GM12878 (cell line): ENCODE results near the gene PLXNB2. TPM values are rescaled to one million over a fixed set of nuclear protein-coding genes. Genes with fewer than 3 reads are reported as not detected.

Experiments used
- CREM ChIP-seq: IDR thresholded peaks from 2 replicates; pipeline ENCODE4 v1.6.1; 2014; ENCODE audit warnings: antibody characterized with exemption, low read depth
- ESRRA ChIP-seq: IDR thresholded peaks from 2 replicates; pipeline ENCODE4 v1.6.1; 2012; ENCODE audit warnings: mild to moderate bottlenecking, low read length, improper control_type of control experiment
- FOXK2 ChIP-seq: fragments of 450-650 bp; IDR thresholded peaks from 2 replicates; pipeline ENCODE4 v1.6.1; 2017; ENCODE audit warnings: mild to moderate bottlenecking, moderate library complexity
- HDAC2 ChIP-seq: fragments of 200-600 bp; sonication (generic); IDR thresholded peaks from 2 replicates; pipeline ENCODE4 v1.6.1; 2017
- HDGF ChIP-seq: fragments of 450-650 bp; IDR thresholded peaks from 2 replicates; pipeline ENCODE4 v1.6.1; 2016; ENCODE audit warnings: antibody characterized with exemption
- JUND ChIP-seq: IDR thresholded peaks from 2 replicates; pipeline ENCODE4 v1.6.1; 2012; ENCODE audit warnings: low read depth, mild to moderate bottlenecking, low read length, improper control_type of control experiment, moderate library complexity
- MTA3 ChIP-seq: IDR thresholded peaks from 2 replicates; pipeline ENCODE4 v1.6.1; 2012; ENCODE audit warnings: low read length, inconsistent platforms, borderline replicate concordance
- PAX8 ChIP-seq: fragments of 450-650 bp; IDR thresholded peaks from 2 replicates; pipeline ENCODE4 v1.6.1; 2017; ENCODE audit warnings: mild to moderate bottlenecking, moderate library complexity
- PML ChIP-seq: IDR thresholded peaks from 2 replicates; pipeline ENCODE4 v1.6.1; 2012; ENCODE audit warnings: low read length, inconsistent platforms
- RCOR1 ChIP-seq: conservative IDR thresholded peaks from 2 replicates; pipeline ENCODE4 v1.6.1; 2012; ENCODE audit warnings: low read depth, low read length, improper control_type of control experiment
- SMARCA5 ChIP-seq: fragments of 450-650 bp; IDR thresholded peaks from 2 replicates; pipeline ENCODE4 v1.6.1; 2017; ENCODE audit warnings: mild to moderate bottlenecking
- SREBF2 ChIP-seq: IDR thresholded peaks from 2 replicates; pipeline ENCODE4 v1.6.1; 2012; ENCODE audit warnings: mild to moderate bottlenecking, low read length
- SUZ12 ChIP-seq: fragments of 200-600 bp; sonication (generic); IDR thresholded peaks from one replicate; pipeline ENCODE4 v1.6.1; 2018; ENCODE audit warnings: antibody characterized with exemption, mild to moderate bottlenecking; ENCODE audit not compliant: unreplicated experiment
- TAF1 ChIP-seq: IDR thresholded peaks from 2 replicates; pipeline ENCODE4 v1.6.1; 2011; ENCODE audit warnings: mild to moderate bottlenecking, low read depth, low read length, borderline replicate concordance
- TARDBP ChIP-seq: IDR thresholded peaks from 2 replicates; pipeline ENCODE4 v1.6.1; 2016; ENCODE audit warnings: borderline replicate concordance
- TBL1XR1 ChIP-seq: IDR thresholded peaks from 2 replicates; pipeline ENCODE4 v1.6.1; 2012; ENCODE audit warnings: low read depth, low read length, improper control_type of control experiment
- YBX1 ChIP-seq: fragments of 450-650 bp; IDR thresholded peaks from 2 replicates; pipeline ENCODE4 v1.6.1; 2016; ENCODE audit warnings: antibody characterized with exemption
- ZZZ3 ChIP-seq: IDR thresholded peaks from 2 replicates; pipeline ENCODE4 v1.6.1; 2011; ENCODE audit warnings: low read depth; ENCODE audit not compliant: control insufficient read depth, insufficient read length
- polyA plus RNA-seq, 11 experiments: library from polyadenylated mRNA; depleted of rRNA in 4 of 11; unstranded in 6 of 11; stranded (reverse) in 5 of 11; fragments of >200 nt; fragmentation: Nextera tagmentation in 4 of 11; fragmentation: Illumina TruSeq in 1 of 11; extraction: Ambion mirVana in 4 of 11; extraction: Trizol in 1 of 11; gene quantifications; 1 replicate in 1 of 11; 2 replicates in 10 of 11; pipeline versions ENCODE4 v1.2.1 to v1.2.3, GENCODE V29; 2011 to 2016; ENCODE audit warnings: inconsistent platforms in 2 of 11, missing spikeins in 2 of 11, low read depth in 1 of 11
- total RNA-seq, 4 experiments: library from RNA; depleted of rRNA in 3 of 4; stranded (reverse); fragments of >200 nt in 3 of 4; fragmentation: Illumina TruSeq in 1 of 4; extraction: Trizol in 1 of 4; gene quantifications; 2 replicates each; pipeline versions ENCODE4 v1.2.1 to v1.2.3, GENCODE V29; 2013 to 2021
- TF ChIP-seq, protein P1 (sequence below): fragments of 450-650 bp; IDR thresholded peaks from 2 replicates; pipeline ENCODE4 v1.6.1; 2016; ENCODE audit warnings: mild to moderate bottlenecking
- TF ChIP-seq, protein P2 (sequence below): fragments of 450-650 bp; IDR thresholded peaks from 2 replicates; pipeline ENCODE4 v1.6.1; 2018; ENCODE audit warnings: borderline replicate concordance, mild to moderate bottlenecking; ENCODE audit not compliant: partially characterized antibody
- TF ChIP-seq, protein P3 (sequence below): IDR thresholded peaks from 2 replicates; pipeline ENCODE4 v1.6.1; 2012; ENCODE audit warnings: low read depth, low read length, improper control_type of control experiment
- TF ChIP-seq, protein P4 (sequence below): fragments of 450-650 bp; formaldehyde crosslinking; IDR thresholded peaks from 2 replicates; pipeline ENCODE4 v1.5.0; 2022; ENCODE audit warnings: mild to moderate bottlenecking, missing genetic modification characterization

Gene PLXNB2
- total and polyA plus RNA-seq, 10 of the 15 experiments (the other 5 are each of a cell fraction or from before 2014, with no cell fraction given) = 0.68 to 134 (median 41.9) TPM

DNA sequence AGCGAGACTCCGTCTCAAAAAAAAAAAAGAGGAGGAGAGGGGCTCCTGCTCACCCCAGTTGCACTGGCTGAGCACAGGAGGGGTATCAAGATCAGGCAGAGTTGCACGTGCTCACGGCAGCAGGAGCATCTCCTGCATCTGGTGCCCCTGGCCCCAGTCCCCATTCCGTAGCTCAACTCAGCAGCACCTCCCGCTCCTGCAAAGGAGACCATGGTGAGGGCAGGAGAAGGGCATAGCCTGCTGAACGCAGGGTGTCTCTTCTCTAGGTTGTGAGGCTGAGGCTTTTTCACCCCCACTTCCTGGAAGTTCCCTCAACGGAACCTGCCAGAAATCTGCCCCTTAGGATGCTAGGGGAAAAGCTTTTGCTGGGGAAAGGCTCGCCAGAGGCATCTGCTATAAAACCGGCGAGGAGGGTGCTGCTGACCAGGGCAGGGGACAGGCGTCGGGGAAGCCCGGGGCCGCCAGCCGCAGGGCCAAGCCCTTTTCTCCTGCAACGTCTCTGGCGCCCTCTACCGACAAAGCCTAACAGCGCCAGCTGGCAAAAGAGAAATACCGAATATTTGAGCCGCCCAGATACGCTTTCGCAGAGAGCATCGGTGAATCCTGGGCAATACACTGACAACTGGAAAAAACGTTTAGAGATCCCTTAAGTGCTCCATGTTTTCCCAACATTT, 34.7 kb upstream of the PLXNB2 start (continued):
- TF ChIP-seq ZZZ3 (no peak), PAX8 (no peak), HDGF (peak; percentile 38; the same call in 1 of the 2 replicates), FOXK2 (no peak), JUND (no peak), TAF1 (no peak), YBX1 (no peak), SMARCA5 (peak; percentile 94; the same call in 1 of the 2 replicates), HDAC2 (no peak), TARDBP (no peak), TBL1XR1 (no peak), CREM (0 out of 2 replicates have a peak, but pooled peaks have one; percentile 39), RCOR1 (no peak), ESRRA (no peak), SREBF2 (no peak), SUZ12 (no peak), PML (no peak; the same call in 1 of the 2 replicates), MTA3 (no peak; the same call in 1 of the 2 replicates)
- TF ChIP-seq, protein P1, sequence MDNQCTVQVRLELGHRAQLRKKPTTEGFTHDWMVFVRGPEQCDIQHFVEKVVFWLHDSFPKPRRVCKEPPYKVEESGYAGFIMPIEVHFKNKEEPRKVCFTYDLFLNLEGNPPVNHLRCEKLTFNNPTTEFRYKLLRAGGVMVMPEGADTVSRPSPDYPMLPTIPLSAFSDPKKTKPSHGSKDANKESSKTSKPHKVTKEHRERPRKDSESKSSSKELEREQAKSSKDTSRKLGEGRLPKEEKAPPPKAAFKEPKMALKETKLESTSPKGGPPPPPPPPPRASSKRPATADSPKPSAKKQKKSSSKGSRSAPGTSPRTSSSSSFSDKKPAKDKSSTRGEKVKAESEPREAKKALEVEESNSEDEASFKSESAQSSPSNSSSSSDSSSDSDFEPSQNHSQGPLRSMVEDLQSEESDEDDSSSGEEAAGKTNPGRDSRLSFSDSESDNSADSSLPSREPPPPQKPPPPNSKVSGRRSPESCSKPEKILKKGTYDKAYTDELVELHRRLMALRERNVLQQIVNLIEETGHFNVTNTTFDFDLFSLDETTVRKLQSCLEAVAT = no peak
- TF ChIP-seq, protein P2, sequence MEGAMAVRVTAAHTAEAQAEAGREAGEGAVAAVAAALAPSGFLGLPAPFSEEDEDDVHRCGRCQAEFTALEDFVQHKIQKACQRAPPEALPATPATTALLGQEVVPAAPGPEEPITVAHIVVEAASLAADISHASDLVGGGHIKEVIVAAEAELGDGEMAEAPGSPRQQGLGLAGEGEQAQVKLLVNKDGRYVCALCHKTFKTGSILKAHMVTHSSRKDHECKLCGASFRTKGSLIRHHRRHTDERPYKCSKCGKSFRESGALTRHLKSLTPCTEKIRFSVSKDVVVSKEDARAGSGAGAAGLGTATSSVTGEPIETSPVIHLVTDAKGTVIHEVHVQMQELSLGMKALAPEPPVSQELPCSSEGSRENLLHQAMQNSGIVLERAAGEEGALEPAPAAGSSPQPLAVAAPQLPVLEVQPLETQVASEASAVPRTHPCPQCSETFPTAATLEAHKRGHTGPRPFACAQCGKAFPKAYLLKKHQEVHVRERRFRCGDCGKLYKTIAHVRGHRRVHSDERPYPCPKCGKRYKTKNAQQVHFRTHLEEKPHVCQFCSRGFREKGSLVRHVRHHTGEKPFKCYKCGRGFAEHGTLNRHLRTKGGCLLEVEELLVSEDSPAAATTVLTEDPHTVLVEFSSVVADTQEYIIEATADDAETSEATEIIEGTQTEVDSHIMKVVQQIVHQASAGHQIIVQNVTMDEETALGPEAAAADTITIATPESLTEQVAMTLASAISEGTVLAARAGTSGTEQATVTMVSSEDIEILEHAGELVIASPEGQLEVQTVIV = no peak
- TF ChIP-seq, protein P3, sequence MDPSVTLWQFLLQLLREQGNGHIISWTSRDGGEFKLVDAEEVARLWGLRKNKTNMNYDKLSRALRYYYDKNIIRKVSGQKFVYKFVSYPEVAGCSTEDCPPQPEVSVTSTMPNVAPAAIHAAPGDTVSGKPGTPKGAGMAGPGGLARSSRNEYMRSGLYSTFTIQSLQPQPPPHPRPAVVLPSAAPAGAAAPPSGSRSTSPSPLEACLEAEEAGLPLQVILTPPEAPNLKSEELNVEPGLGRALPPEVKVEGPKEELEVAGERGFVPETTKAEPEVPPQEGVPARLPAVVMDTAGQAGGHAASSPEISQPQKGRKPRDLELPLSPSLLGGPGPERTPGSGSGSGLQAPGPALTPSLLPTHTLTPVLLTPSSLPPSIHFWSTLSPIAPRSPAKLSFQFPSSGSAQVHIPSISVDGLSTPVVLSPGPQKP = 0 out of 2 replicates have a peak, but pooled peaks have one; percentile 30
- TF ChIP-seq, protein P4, sequence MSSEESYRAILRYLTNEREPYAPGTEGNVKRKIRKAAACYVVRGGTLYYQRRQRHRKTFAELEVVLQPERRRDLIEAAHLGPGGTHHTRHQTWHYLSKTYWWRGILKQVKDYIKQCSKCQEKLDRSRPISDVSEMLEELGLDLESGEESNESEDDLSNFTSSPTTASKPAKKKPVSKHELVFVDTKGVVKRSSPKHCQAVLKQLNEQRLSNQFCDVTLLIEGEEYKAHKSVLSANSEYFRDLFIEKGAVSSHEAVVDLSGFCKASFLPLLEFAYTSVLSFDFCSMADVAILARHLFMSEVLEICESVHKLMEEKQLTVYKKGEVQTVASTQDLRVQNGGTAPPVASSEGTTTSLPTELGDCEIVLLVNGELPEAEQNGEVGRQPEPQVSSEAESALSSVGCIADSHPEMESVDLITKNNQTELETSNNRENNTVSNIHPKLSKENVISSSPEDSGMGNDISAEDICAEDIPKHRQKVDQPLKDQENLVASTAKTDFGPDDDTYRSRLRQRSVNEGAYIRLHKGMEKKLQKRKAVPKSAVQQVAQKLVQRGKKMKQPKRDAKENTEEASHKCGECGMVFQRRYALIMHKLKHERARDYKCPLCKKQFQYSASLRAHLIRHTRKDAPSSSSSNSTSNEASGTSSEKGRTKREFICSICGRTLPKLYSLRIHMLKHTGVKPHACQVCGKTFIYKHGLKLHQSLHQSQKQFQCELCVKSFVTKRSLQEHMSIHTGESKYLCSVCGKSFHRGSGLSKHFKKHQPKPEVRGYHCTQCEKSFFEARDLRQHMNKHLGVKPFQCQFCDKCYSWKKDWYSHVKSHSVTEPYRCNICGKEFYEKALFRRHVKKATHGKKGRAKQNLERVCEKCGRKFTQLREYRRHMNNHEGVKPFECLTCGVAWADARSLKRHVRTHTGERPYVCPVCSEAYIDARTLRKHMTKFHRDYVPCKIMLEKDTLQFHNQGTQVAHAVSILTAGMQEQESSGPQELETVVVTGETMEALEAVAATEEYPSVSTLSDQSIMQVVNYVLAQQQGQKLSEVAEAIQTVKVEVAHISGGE = no peak
